T-cell (primary cell): ENCODE results near the gene HELZ. TPM values are rescaled to one million over a fixed set of nuclear protein-coding genes. Genes with fewer than 3 reads are reported as not detected.

Experiments
- ATAC-seq, 4 experiments: fragments of 200-7000 bp in 3 of 4; fragments of 150-1000 bp in 1 of 4; cut with Tn5 transposase; replicated peaks in 1 of 4; 1 replicate in 3 of 4; 2 replicates in 1 of 4; pipeline ENCODE4 v1.10.0; 2021; ENCODE audit warnings: moderate library complexity in 3 of 4, mild to moderate bottlenecking in 2 of 4, moderate number of reproducible peaks in 1 of 4
- CTCF ChIA-PET, 2 donors: fragments of 300-600 bp; sonication (Branson Sonifier 250); formaldehyde crosslinking; loops; one replicate each; lab custom pipeline; 2022; ENCODE audit warnings: antibody characterized with exemption in 2 of 2; lab: Charles Lee
- POLR2A ChIA-PET, 2 donors: fragments of 300-600 bp; sonication (Branson Sonifier 250); formaldehyde crosslinking; loops; one replicate each; lab custom pipeline; 2022; ENCODE audit warnings: antibody characterized with exemption in 2 of 2; lab: Charles Lee
- DNase-seq, 35 experiments: peaks; one replicate each; pipeline versions ENCODE4 v3.0.0 to v3.0.0-alpha.2; 2013 to 2023
- H3K27ac ChIP-seq: one replicate; pipeline ENCODE4 v1.5.1; 2013; ENCODE audit warnings: low read length
- H3K27me3 ChIP-seq, 2 experiments: replicated peaks in 1 of 2; 1 replicate in 1 of 2; 2 replicates in 1 of 2; pipeline versions ENCODE4 v1.6.1 to v1.7.0; 2013; ENCODE audit warnings: low read length in 1 of 2, mixed read lengths in 1 of 2; ENCODE audit not compliant: control insufficient read depth in 2 of 2, insufficient read depth in 2 of 2; ENCODE audit errors: extremely low read depth in 1 of 2
- H3K36me3 ChIP-seq, 2 donors: 1 replicate in 1 of 2; 2 replicates in 1 of 2; pipeline versions ENCODE4 v1.6.1 to v1.7.0; 2013; ENCODE audit warnings: low read length in 1 of 2; ENCODE audit not compliant: control insufficient read depth in 2 of 2, insufficient read depth in 1 of 2; ENCODE audit errors: extremely low read depth in 1 of 2
- H3K4me1 ChIP-seq, 2 experiments: 1 replicate in 1 of 2; 2 replicates in 1 of 2; pipeline versions ENCODE4 v1.6.1 to v1.7.0; 2013; ENCODE audit warnings: low read length in 2 of 2, mixed read lengths in 1 of 2; ENCODE audit not compliant: insufficient read depth in 2 of 2, control insufficient read depth in 1 of 2; ENCODE audit errors: extremely low read depth in 1 of 2
- H3K4me3 ChIP-seq, 2 donors: 1 replicate in 1 of 2; 2 replicates in 1 of 2; pipeline versions ENCODE4 v1.5.1 to v1.7.0; 2013; ENCODE audit warnings: mild to moderate bottlenecking in 2 of 2, low read length in 1 of 2, moderate library complexity in 1 of 2; ENCODE audit not compliant: control insufficient read depth in 1 of 2; ENCODE audit errors: extremely low read depth in 1 of 2
- H3K9me3 ChIP-seq: 2 replicates; pipeline ENCODE4 v1.7.0; 2013
- H3K27ac Mint-ChIP-seq, 2 donors: one replicate each; pipeline ENCODE4 v1.8.0; 2020 to 2021; ENCODE audit warnings: mild to moderate bottlenecking in 2 of 2, mixed read lengths in 2 of 2
- H3K27me3 Mint-ChIP-seq, 2 donors: one replicate each; pipeline ENCODE4 v1.8.0; 2021 to 2022; ENCODE audit warnings: mixed read lengths in 2 of 2
- H3K36me3 Mint-ChIP-seq: one replicate; pipeline ENCODE4 v1.8.0; 2021; ENCODE audit warnings: mixed read lengths
- H3K4me1 Mint-ChIP-seq, 3 donors: one replicate each; pipeline ENCODE4 v1.8.0; 2020 to 2022; ENCODE audit warnings: mixed read lengths in 3 of 3, mild to moderate bottlenecking in 1 of 3
- H3K4me3 Mint-ChIP-seq, 3 donors: one replicate each; pipeline ENCODE4 v1.8.0; 2020 to 2022; ENCODE audit warnings: mild to moderate bottlenecking in 3 of 3, mixed read lengths in 3 of 3, moderate library complexity in 3 of 3
- H3K9me3 Mint-ChIP-seq, 3 donors: one replicate each; pipeline ENCODE4 v1.8.0; 2020 to 2022; ENCODE audit warnings: mixed read lengths in 3 of 3
- WGBS: methylation state at CpG from one replicate; pipeline ENCODE4 v1.1.5; 2013; ENCODE audit warnings: missing lambda C conversion rate; ENCODE audit not compliant: insufficient coverage; 5-methylcytosine and 5-hydroxymethylcytosine counted together
- total RNA-seq, 35 experiments: library from RNA in 6 of 35; stranded (reverse) in 6 of 35; fragments of 120-200 nt in 1 of 35; gene quantifications; one replicate each; pipeline versions ENCODE4 v1.2.1 to v1.2.4 and lab custom pipeline; 2013 to 2026

The HELZ gene
- total RNA-seq: 100 to 1,000 TPM in 2 of 5 donors, 10 to 100 TPM in 3; 76.0 to 115 (median 91.6) TPM
- 87.8 TPM for total RNA-seq (2013)
- total RNA-seq (lab: John Stamatoyannopoulos, UW): 68.8 to 202 (median 140) reads per million in 29 experiments

GRCh38 chr17:67245073-67245693, at the start of gene HELZ:
HELZ (minus strand) TSS chr17:67245196; CDS start chr17:67218804, 26,392 bp downstream.
- peak; percentile 72 to 83 (median 80) for ATAC-seq
- Histone ChIP-seq H3K9me3 (no peaks in the 10 kb centered on the region), H3K27ac (peak within 1 kb of the TSS; percentile 49), H3K27me3 (peaks cover 0 to 6% of the 10 kb centered on the region in 2 experiments), H3K4me1 (peaks cover 22 to 41% of the 10 kb centered on the region in 2 experiments), H3K4me3 (peak within 1 kb of the TSS; percentile 70 to 81), H3K36me3 (no peaks in the 10 kb centered on the region)
- under 1% methylated on average over 54 of the region's 67 CpGs for WGBS
- DNase-seq: peak; percentile 25 to 85 (median 60)
- Mint-ChIP-seq H3K27ac (peak within 1 kb of the TSS; percentile 86 to 88), H3K36me3 (peaks cover 5% of the 10 kb centered on the region), H3K4me3 (peak within 1 kb of the TSS; percentile 88 to 92 (median 90)), H3K9me3 (no peaks in the 10 kb centered on the region), H3K4me1 (peaks cover 48 to 59% (median 54%) of the 10 kb centered on the region in 3 donors), H3K27me3 (no peaks in the 10 kb centered on the region)
- ChIA-PET POLR2A (no interaction called here), CTCF (interaction anchor here in 1 of 2 donors (0.6 to 1.0 kb wide), 2 partner anchors 8 to 20 kb away, joined by 3 read pairs; no protein-coding TSS in a partner anchor)

GRCh38 chr17:67293251-67294203, 48.5 kb upstream of the HELZ start:
- ChIA-PET POLR2A (interaction anchor here in 1 of 2 donors (0.6 kb wide), 1 partner anchor 1171 kb away, joined by 3 read pairs; no protein-coding TSS in a partner anchor), CTCF (interaction anchor here (0.7 to 3.6 kb wide), 7 partner anchors 15 to 73 kb away, joined by 3 to 49 read pairs (median 4); no protein-coding TSS in a partner anchor)
- peaks cover 0 to 6% (median 0%) of the 10 kb centered on the region in 3 donors for H3K4me1 Mint-ChIP-seq
- no peaks in the 10 kb centered on the region for H3K36me3 Mint-ChIP-seq
- H3K4me1 ChIP-seq: peaks cover 0 to 8% of the 10 kb centered on the region in 2 experiments
- 49% methylated on average over 24 of the region's 32 CpGs for WGBS
- H3K27me3 ChIP-seq: no peaks in the 10 kb centered on the region
- H3K36me3 ChIP-seq: no peaks in the 10 kb centered on the region
- no peak overlapping the region for H3K4me3 ChIP-seq
- DNase-seq (peak; percentile 28 to 82 (median 61)), ATAC-seq (peak; percentile 89 to 94 (median 91))
- no peaks in the 10 kb centered on the region for H3K9me3 Mint-ChIP-seq
- peak overlapping the region in 2 of 3 donors; percentile 15 to 31 for H3K4me3 Mint-ChIP-seq
- H3K27ac Mint-ChIP-seq: no peak overlapping the region
- H3K27ac ChIP-seq: no peak overlapping the region
- no peaks in the 10 kb centered on the region for H3K27me3 Mint-ChIP-seq
- no peaks in the 10 kb centered on the region for H3K9me3 ChIP-seq

- no peak overlapping the region for H3K27ac Mint-ChIP-seq
- Histone ChIP-seq H3K9me3 (no peaks in the 10 kb centered on the region), H3K4me1 (peaks cover 0 to 8% of the 10 kb centered on the region in 2 experiments), H3K4me3 (no peak overlapping the region), H3K27ac (no peak overlapping the region), H3K36me3 (no peaks in the 10 kb centered on the region), H3K27me3 (no peaks in the 10 kb centered on the region)
- POLR2A ChIA-PET: no interaction called here
- H3K9me3 Mint-ChIP-seq: no peaks in the 10 kb centered on the region
- WGBS: 87% methylated on average over 11 of the region's 11 CpGs
- ATAC-seq (no peak), DNase-seq (no peak)
- H3K4me1 Mint-ChIP-seq: peaks cover 0 to 6% (median 0%) of the 10 kb centered on the region in 3 donors
- H3K4me3 Mint-ChIP-seq: no peak overlapping the region
- H3K36me3 Mint-ChIP-seq: no peaks in the 10 kb centered on the region
- CTCF ChIA-PET: interaction anchor here in 1 of 2 donors (0.7 to 3.6 kb wide), 2 partner anchors 71 to 156 kb away, joined by 6 to 49 read pairs; no protein-coding TSS in a partner anchor
- no peaks in the 10 kb centered on the region for H3K27me3 Mint-ChIP-seq
Observed at GRCh38 chr17:67290711-67291291, 45.8 kb upstream of the HELZ start.

- Histone ChIP-seq H3K36me3 (no peaks in the 10 kb centered on the region), H3K27ac (no peak overlapping the region), H3K9me3 (no peaks in the 10 kb centered on the region), H3K4me1 (peaks cover 0 to 8% of the 10 kb centered on the region in 2 experiments), H3K27me3 (no peaks in the 10 kb centered on the region), H3K4me3 (no peak overlapping the region)
- WGBS: no CpG with 5 or more reads among the region's 3 CpGs
- Mint-ChIP-seq H3K27me3 (no peaks in the 10 kb centered on the region), H3K9me3 (no peaks in the 10 kb centered on the region), H3K4me3 (no peak overlapping the region), H3K36me3 (no peaks in the 10 kb centered on the region), H3K4me1 (peaks cover 0 to 6% (median 0%) of the 10 kb centered on the region in 3 donors), H3K27ac (no peak overlapping the region)
- CTCF ChIA-PET: interaction anchor here (0.6 kb wide), 2 partner anchors 9 to 42 kb away, joined by 3 read pairs; no protein-coding TSS in a partner anchor
- ATAC-seq (no peak), DNase-seq (no peak)
- POLR2A ChIA-PET: no interaction called here
Observed at GRCh38 chr17:67290244-67290643, 45.2 kb upstream of the HELZ start.

GRCh38 chr17:67289181-67289876, 44.3 kb upstream of the HELZ start:
- Mint-ChIP-seq H3K27ac (no peak overlapping the region), H3K27me3 (no peaks in the 10 kb centered on the region), H3K36me3 (no peaks in the 10 kb centered on the region), H3K9me3 (no peaks in the 10 kb centered on the region), H3K4me1 (peaks cover 0 to 6% (median 0%) of the 10 kb centered on the region in 3 donors), H3K4me3 (no peak overlapping the region)
- POLR2A ChIA-PET: no interaction called here
- whole genome bisulfite sequencing: 40% methylated on average over 9 of the region's 14 CpGs
- Histone ChIP-seq H3K27me3 (no peaks in the 10 kb centered on the region), H3K4me1 (peaks cover 0 to 8% of the 10 kb centered on the region in 2 experiments), H3K36me3 (no peaks in the 10 kb centered on the region), H3K4me3 (no peak overlapping the region), H3K9me3 (no peaks in the 10 kb centered on the region), H3K27ac (no peak overlapping the region)
- CTCF ChIA-PET: interaction anchor here (0.6 to 1.7 kb wide), 4 partner anchors 21 to 1589 kb away, joined by 3 to 9 read pairs (median 4); no protein-coding TSS in a partner anchor
- no peak for DNase-seq
- ATAC-seq: no peak
